NCI-H146 treated with DMSO at 0.1 percent for 48 hours (cell line): Measurements from ENCODE around the gene YIPF2.
"Not testable (repeated sequence)": the region's sequence is repeated elsewhere in the genome, so short reads cannot be mapped to it uniquely, and the experiment has no call there.

ENCODE experiments used
- DNase-seq: peaks from one replicate; lab custom pipeline; 2025; ENCODE audit not compliant: unreplicated experiment; lab: John Stamatoyannopoulos, UW

YIPF2 gene

DNA sequence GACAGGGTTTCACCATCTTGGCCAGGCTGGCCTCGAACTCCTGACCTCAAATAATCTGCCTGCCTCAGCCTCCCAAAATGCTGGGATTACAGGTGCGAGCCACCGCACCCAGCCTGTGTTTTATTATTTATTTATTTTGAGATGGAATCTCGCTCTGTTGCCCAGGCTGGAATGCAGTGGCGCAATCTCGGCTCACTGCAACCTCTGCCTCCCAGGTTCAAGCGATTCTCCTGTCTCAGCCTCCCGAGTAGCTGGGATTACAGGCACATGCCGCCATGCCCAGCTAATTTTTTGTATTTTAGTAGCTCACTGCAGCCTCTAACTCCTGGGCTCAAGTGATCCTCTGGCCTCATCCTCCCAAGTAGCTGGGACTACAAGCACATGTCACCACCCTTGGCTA is 50.8 kb downstream of the YIPF2 start:
- not testable (repeated sequence) for DNase-seq

DNA sequence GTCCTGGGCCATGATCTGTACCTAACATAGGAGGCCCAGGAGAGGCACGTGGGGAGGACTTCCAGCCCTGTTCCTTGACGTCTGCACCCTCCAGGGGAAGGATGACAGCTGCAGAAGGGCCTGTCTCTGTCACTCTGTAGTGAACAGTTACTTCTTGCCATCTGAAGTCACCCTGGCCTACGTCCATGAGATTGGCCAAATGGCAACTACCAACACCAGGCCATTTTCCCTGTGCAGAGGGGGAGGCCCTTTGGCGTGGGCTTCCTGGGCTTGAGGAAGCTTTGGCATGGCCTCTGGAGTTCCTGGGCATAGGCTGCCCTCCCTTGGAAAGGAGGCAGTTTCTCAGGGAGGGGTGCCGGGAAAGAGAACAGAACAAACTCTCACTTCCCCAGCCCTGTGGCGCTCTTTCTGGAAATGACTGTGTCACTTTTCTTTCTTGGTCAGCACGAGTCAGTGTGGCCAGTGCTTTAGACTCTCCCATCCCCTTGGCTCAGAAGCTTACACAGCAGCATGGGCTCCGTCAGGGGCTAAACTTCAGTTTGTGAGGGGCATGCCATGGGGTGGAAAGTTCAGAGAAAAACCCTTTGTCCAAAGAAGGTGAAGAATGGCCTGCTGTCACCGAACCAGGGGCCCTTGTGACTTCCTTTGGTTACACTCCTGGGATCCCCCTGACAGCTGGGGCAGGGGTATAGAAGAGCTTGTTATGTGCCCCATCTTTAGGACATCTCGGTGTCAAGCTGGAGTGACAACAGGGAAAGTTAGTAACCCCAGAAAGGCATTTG is 51.8 kb downstream of the YIPF2 start:
- DNase-seq, result no peak

- DNase-seq, result no peak
Measured at GRCh38 chr19:10874024-10874423, 54.4 kb downstream of the YIPF2 start.

GRCh38 chr19:10872546-10873107 is 55.8 kb downstream of the YIPF2 start:
- DNase-seq, result no peak
